Coronary artery (tissue), 2 donors: ENCODE measurements around the gene CHKA.

Experiments
- DNase-seq: peaks from one replicate; pipeline ENCODE4 v3.0.0-alpha.2; 2017; ENCODE audit warnings: low spot score
- H3K27ac ChIP-seq, 2 donors: fragments of 200-600 bp; sonication (generic); one replicate each; pipeline ENCODE4 v1.5.1; 2016 to 2019
- H3K4me3 ChIP-seq: fragments of 200-600 bp; sonication (generic); 2 replicates; pipeline ENCODE4 v1.5.1; 2016; ENCODE audit warnings: mild to moderate bottlenecking, moderate library complexity
- CTCF ChIP-seq: fragments of 200-600 bp; sonication (generic); IDR thresholded peaks from one replicate; pipeline ENCODE4 v1.5.1; 2019; ENCODE audit warnings: antibody characterized with exemption

CHKA gene

GRCh38 chr11:68047437-68048290 lies 73.5 kb downstream of the CHKA start:
- DNase-seq: no peak
- Histone ChIP-seq H3K27ac (no peak overlapping the region), H3K4me3 (no peak overlapping the region)
- TF ChIP-seq CTCF: no peak

- Histone ChIP-seq H3K27ac (no peak overlapping the region), H3K4me3 (no peak overlapping the region)
- DNase-seq: peak; percentile 70
- no peak for TF ChIP-seq CTCF
Measured at GRCh38 chr11:68044898-68045351, 76.3 kb downstream of the CHKA start.

GRCh38 chr11:68044145-68044813 lies 76.9 kb downstream of the CHKA start:
- TF ChIP-seq CTCF: no peak
- H3K27ac ChIP-seq: no peak overlapping the region
- H3K4me3 ChIP-seq: no peak overlapping the region
- no peak for DNase-seq

- no peak for TF ChIP-seq CTCF
- Histone ChIP-seq H3K4me3 (no peak overlapping the region), H3K27ac (peak overlapping the region in 1 of 2 donors; percentile 28)
- no peak for DNase-seq
Measured at GRCh38 chr11:68043349-68044144, 77.6 kb downstream of the CHKA start.

- no peak overlapping the region for H3K4me3 ChIP-seq
- no peak for DNase-seq
- peak overlapping the region in 1 of 2 donors; percentile 28 for H3K27ac ChIP-seq
- TF ChIP-seq CTCF: no peak
Measured at GRCh38 chr11:68043029-68043348, 78.2 kb downstream of the CHKA start.

- no peak for DNase-seq
- no peak for TF ChIP-seq CTCF
- Histone ChIP-seq H3K27ac (peak overlapping the region in 1 of 2 donors; percentile 92), H3K4me3 (no peak overlapping the region)
Measured at GRCh38 chr11:68042219-68043028, 78.8 kb downstream of the CHKA start.
